NT2/D1 (cell line): ENCODE results near the gene SPINT2.

ENCODE experiments used
- YY1 ChIP-seq: IDR thresholded peaks from 2 replicates; pipeline ENCODE4 v1.6.1; 2011; ENCODE audit not compliant: insufficient read length, insufficient read depth
- ZNF274 ChIP-seq: IDR thresholded peaks from 2 replicates; pipeline ENCODE4 v1.6.1; 2011; ENCODE audit warnings: mild to moderate bottlenecking, low read depth, low read length

DNA sequence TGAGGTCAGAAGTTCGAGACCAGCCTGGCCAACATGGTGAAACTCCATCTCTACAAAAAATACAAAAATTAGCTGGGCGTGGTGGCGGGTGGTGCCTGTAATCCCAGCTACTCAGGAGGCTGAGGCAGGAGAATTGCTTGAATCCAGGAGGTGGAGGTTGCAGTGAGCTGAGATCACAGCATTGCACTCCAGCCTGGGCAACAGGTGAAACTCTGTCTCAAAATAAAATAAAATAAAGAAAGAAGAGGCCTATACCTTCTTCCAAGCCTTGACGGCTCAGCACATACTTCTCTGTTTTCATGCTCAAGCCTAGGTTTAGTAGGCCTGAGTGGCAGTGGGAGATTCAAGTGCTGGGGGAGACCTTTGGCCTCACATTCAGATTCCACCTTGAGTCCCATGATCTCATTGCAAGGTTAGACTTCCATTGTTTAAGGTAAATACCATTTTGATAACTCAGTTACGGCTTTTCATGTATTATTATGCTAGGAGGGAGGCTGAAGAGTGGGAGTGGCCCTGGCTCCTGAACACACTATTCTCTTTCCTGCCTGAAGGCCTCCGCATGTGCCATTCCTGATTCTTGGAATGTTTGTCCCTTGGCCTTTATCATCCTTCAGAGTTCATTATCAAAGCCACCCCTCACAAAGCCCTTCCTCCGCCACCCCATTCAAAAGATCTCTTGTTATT, 1.6 kb upstream of the SPINT2 start:
- no peak for TF ChIP-seq ZNF274
- TF ChIP-seq YY1 = no peak
